MM.1S (cell line): ENCODE results near the gene MSI2.

Experiments
- DNase-seq: peaks from one replicate; pipeline ENCODE4 v3.0.0-alpha.2; 2015
- H2AFZ ChIP-seq: fragments of 300-600 bp; sonication (generic); 2 replicates; pipeline ENCODE4 v1.6.0; 2016; ENCODE audit warnings: antibody characterized with exemption, low read length
- H3F3A ChIP-seq: fragments of 300-600 bp; sonication (generic); 2 replicates; pipeline ENCODE4 v1.6.1; 2016; ENCODE audit warnings: mild to moderate bottlenecking, antibody characterized with exemption, low read length, moderate library complexity, mixed read lengths; ENCODE audit not compliant: insufficient read depth
- H3K27ac ChIP-seq: fragments of 300-600 bp; sonication (generic); 2 replicates; pipeline ENCODE4 v1.5.1; 2016; ENCODE audit warnings: mild to moderate bottlenecking, low read length
- H3K27me3 ChIP-seq: fragments of 300-600 bp; sonication (generic); replicated peaks from 2 replicates; pipeline ENCODE4 v1.6.0; 2016; ENCODE audit warnings: low read length; ENCODE audit not compliant: insufficient read depth
- H3K36me3 ChIP-seq: fragments of 300-600 bp; sonication (generic); replicated peaks from 2 replicates; pipeline ENCODE4 v1.6.1; 2016; ENCODE audit warnings: mild to moderate bottlenecking, low read length, mixed read lengths; ENCODE audit not compliant: insufficient read depth
- H3K4me1 ChIP-seq: fragments of 300-600 bp; sonication (generic); 2 replicates; pipeline ENCODE4 v1.6.1; 2016; ENCODE audit warnings: low read length, mixed read lengths
- H3K4me2 ChIP-seq: fragments of 300-600 bp; sonication (generic); 2 replicates; pipeline ENCODE4 v1.6.0; 2016; ENCODE audit warnings: low read depth, low read length
- H3K4me3 ChIP-seq: fragments of 300-600 bp; sonication (generic); 2 replicates; pipeline ENCODE4 v1.5.1; 2016; ENCODE audit warnings: low read length, mixed read lengths
- H3K79me2 ChIP-seq: fragments of 300-600 bp; sonication (generic); 2 replicates; pipeline ENCODE4 v1.6.1; 2016; ENCODE audit warnings: mixed run types, low read length, mixed read lengths
- H3K9ac ChIP-seq: fragments of 300-600 bp; sonication (generic); 2 replicates; pipeline ENCODE4 v1.6.1; 2016; ENCODE audit warnings: low read length, mixed read lengths
- H3K9me2 ChIP-seq: fragments of 300-600 bp; sonication (generic); replicated peaks from 2 replicates; pipeline ENCODE4 v1.6.1; 2016; ENCODE audit warnings: mild to moderate bottlenecking, low read length, mixed read lengths; ENCODE audit not compliant: insufficient read depth
- H3K9me3 ChIP-seq: fragments of 300-600 bp; sonication (generic); replicated peaks from 2 replicates; pipeline ENCODE4 v1.6.1; 2016; ENCODE audit warnings: mild to moderate bottlenecking, low read length, mixed read lengths; ENCODE audit not compliant: insufficient read depth
- H4K20me1 ChIP-seq: fragments of 300-600 bp; sonication (generic); 2 replicates; pipeline ENCODE4 v1.6.1; 2016; ENCODE audit warnings: mild to moderate bottlenecking, low read length, moderate library complexity, mixed read lengths; ENCODE audit not compliant: insufficient read depth
- EZH2 ChIP-seq: fragments of 300-600 bp; sonication (generic); optimal IDR thresholded peaks from 2 replicates; pipeline ENCODE3; 2017; ENCODE audit warnings: low read depth, mild to moderate bottlenecking, antibody characterized with exemption, low read length, mixed read lengths
- EZH2phosphoT487 ChIP-seq: fragments of 300-600 bp; sonication (generic); IDR thresholded peaks from 2 replicates; pipeline ENCODE4 v1.6.1; 2018; ENCODE audit warnings: antibody characterized with exemption, low read length
- TF ChIP-seq, protein P1 (sequence below): fragments of 300-600 bp; sonication (generic); IDR thresholded peaks from 2 replicates; pipeline ENCODE4 v1.5.1; 2016; ENCODE audit warnings: antibody characterized with exemption, low read length, mixed read lengths

The MSI2 gene

DNA sequence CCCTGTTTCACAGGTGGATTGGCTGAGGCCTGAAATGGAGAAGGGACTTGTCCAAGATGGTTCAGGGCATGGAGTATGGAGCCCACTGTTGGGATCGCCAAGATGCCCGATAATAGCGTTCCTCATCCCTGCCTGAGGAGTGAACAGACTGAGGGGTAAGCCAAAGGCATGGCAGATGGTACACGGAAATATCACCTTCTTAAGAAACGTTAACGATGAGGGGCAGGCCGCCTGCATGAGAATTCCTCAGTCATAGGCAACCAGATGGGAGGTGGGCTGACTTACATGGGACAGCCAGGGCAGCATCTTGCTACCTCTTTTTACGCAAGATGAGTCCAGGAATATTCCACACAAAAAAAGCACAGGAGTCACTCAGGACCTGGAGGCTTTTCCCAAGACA is 300.7 kb downstream of the MSI2 start:
- H3K79me2 ChIP-seq: peaks cover 23% of the 10 kb centered on the region
- H3K27me3 ChIP-seq: no peaks in the 10 kb centered on the region
- H3K4me1 ChIP-seq: peaks cover 7% of the 10 kb centered on the region
- TF ChIP-seq EZH2 (no peak), EZH2phosphoT487 (no peak)
- TF ChIP-seq, protein P1, sequence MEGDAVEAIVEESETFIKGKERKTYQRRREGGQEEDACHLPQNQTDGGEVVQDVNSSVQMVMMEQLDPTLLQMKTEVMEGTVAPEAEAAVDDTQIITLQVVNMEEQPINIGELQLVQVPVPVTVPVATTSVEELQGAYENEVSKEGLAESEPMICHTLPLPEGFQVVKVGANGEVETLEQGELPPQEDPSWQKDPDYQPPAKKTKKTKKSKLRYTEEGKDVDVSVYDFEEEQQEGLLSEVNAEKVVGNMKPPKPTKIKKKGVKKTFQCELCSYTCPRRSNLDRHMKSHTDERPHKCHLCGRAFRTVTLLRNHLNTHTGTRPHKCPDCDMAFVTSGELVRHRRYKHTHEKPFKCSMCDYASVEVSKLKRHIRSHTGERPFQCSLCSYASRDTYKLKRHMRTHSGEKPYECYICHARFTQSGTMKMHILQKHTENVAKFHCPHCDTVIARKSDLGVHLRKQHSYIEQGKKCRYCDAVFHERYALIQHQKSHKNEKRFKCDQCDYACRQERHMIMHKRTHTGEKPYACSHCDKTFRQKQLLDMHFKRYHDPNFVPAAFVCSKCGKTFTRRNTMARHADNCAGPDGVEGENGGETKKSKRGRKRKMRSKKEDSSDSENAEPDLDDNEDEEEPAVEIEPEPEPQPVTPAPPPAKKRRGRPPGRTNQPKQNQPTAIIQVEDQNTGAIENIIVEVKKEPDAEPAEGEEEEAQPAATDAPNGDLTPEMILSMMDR: no peak
- no peaks in the 10 kb centered on the region for H3K9me2 ChIP-seq
- no peak for DNase-seq
- H3K9ac ChIP-seq: no peak overlapping the region
- H3K9me3 ChIP-seq: no peaks in the 10 kb centered on the region
- no peaks in the 10 kb centered on the region for H4K20me1 ChIP-seq
- no peak overlapping the region for H3K4me3 ChIP-seq
- no peaks in the 10 kb centered on the region for H3K36me3 ChIP-seq
- H3K27ac ChIP-seq: no peak overlapping the region
- no peak overlapping the region for H2AFZ ChIP-seq
- H3F3A ChIP-seq: no peaks in the 10 kb centered on the region
- no peak overlapping the region for H3K4me2 ChIP-seq

DNA sequence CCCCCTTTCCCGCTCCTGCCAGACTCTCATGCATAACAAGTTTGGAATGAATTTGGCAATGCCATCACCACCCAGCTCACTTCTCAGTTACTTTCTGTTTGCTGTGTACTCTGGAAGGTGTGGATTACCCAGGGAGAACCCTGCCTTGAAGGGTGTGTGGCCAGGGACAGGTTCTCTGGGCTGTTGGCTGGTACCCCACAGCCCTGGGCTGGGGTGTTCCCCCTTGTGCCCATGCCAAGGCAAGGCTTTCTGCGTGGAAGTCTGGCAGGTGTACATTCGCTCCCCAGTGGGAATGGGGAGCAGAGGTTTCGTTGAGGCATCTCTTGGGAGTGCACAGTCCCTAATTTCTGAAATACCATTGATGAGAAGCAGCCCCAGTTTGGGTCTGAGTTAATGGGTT is 301.1 kb downstream of the MSI2 start:
- Histone ChIP-seq H3K27ac (no peak overlapping the region), H3K9me2 (no peaks in the 10 kb centered on the region), H2AFZ (no peak overlapping the region), H3F3A (no peaks in the 10 kb centered on the region), H3K36me3 (no peaks in the 10 kb centered on the region), H4K20me1 (no peaks in the 10 kb centered on the region), H3K4me2 (no peak overlapping the region), H3K9ac (no peak overlapping the region), H3K4me1 (peaks cover 2% of the 10 kb centered on the region), H3K4me3 (no peak overlapping the region), H3K27me3 (no peaks in the 10 kb centered on the region), H3K9me3 (no peaks in the 10 kb centered on the region), H3K79me2 (peaks cover 18% of the 10 kb centered on the region)
- TF ChIP-seq, protein P1: no peak
- TF ChIP-seq EZH2 (no peak), EZH2phosphoT487 (no peak)
- DNase-seq: no peak

DNA sequence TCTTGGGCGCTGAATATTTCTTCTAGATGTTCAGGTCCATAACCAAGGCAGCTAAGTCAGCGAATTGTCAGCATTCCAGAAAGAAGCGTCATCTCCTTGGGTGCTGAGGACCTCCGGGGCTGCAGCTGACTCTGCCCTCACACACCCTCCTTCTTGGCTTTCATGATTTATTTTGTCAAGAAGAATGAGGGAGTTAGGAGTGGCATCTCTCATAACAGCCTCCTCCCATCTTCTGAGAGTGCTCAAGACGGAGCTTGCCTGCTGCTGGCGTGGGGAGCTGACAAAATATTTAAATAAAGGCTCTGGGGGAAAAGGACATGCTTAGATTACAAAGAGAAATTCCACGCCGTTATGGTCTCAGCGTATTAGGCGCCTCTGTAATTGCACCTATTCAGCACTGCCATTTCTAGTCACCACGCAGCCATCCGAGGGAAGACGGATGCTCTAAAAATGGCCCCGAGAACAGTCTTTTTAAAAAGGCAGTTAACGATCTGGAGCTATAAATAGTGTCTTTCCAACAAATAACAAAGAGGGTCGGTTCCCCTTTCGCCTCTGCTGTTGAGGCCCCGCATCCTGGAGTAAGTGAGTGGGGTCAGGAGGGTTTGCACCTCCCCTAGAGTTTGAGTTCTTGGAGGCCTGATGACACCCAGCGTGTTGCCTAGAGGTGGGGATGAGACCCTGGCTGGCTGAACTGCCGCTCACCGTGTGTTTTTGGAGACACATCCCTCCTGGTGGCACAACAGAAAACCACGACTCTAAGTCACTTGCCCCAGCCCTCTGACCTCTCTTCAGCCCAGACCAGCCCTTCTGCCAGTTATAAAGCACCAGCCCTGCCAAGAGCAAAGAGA is 301.7 kb downstream of the MSI2 start:
- peaks cover 12% of the 10 kb centered on the region for H3K79me2 ChIP-seq
- H4K20me1 ChIP-seq: no peaks in the 10 kb centered on the region
- no peaks in the 10 kb centered on the region for H3K27me3 ChIP-seq
- no peak overlapping the region for H3K9ac ChIP-seq
- H3K36me3 ChIP-seq: no peaks in the 10 kb centered on the region
- H3K4me2 ChIP-seq: no peak overlapping the region
- no peak overlapping the region for H3K27ac ChIP-seq
- H3K4me3 ChIP-seq: no peak overlapping the region
- no peak for DNase-seq
- no peaks in the 10 kb centered on the region for H3K9me3 ChIP-seq
- TF ChIP-seq EZH2 (no peak), EZH2phosphoT487 (no peak)
- TF ChIP-seq, protein P1: no peak
- no peaks in the 10 kb centered on the region for H3F3A ChIP-seq
- H2AFZ ChIP-seq: no peak overlapping the region
- no peaks in the 10 kb centered on the region; the same call in 1 of the 2 replicates for H3K4me1 ChIP-seq
- no peaks in the 10 kb centered on the region for H3K9me2 ChIP-seq
